ENCODE data around the gene CAPN12.
A peak's percentile ranks its signal among the peaks of the same experiment; 100 is the strongest.

Gene CAPN12

DNA sequence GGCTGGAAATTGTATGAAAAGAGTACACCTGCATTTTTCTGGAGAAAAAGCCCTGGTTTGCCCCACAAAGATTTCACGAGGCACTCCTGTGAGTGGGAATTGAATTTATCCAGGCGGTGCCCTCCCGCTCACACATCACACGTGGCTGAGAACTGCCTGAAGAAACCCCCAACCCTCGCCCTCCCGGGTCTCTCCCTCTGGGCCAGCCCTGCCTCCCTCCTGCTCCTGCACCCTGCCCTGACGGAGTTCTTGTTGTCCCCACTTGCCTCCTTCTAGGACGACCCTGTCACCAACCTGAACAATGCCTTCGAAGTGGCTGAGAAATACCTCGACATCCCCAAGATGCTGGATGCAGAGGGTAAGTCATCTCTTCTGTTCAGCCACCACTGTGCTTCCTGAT lies 35.2 kb downstream of the CAPN12 start:
- no peak overlapping the region for H3K4me3 ChIP-seq (ENCODE audit: low read depth, low read length)
- no peaks in the 10 kb centered on the region for H3K9me3 ChIP-seq (ENCODE audit: control insufficient read depth, low read length)
- no peak overlapping the region for H3K4me2 ChIP-seq (ENCODE audit: low read length)
- peak overlapping the region; percentile 42 for H3K27ac ChIP-seq
- H3K27me3 ChIP-seq (ENCODE audit: control insufficient read depth, insufficient read depth, low read length), result no peaks in the 10 kb centered on the region
- no peaks in the 10 kb centered on the region for H3K36me3 ChIP-seq (ENCODE audit: control insufficient read depth, insufficient read depth, low read length)
- peaks cover 2% of the 10 kb centered on the region for H3K79me2 ChIP-seq
- no peak overlapping the region for H3K9ac ChIP-seq
- H2AFZ ChIP-seq, result no peak overlapping the region
- TF ChIP-seq, protein P1, sequence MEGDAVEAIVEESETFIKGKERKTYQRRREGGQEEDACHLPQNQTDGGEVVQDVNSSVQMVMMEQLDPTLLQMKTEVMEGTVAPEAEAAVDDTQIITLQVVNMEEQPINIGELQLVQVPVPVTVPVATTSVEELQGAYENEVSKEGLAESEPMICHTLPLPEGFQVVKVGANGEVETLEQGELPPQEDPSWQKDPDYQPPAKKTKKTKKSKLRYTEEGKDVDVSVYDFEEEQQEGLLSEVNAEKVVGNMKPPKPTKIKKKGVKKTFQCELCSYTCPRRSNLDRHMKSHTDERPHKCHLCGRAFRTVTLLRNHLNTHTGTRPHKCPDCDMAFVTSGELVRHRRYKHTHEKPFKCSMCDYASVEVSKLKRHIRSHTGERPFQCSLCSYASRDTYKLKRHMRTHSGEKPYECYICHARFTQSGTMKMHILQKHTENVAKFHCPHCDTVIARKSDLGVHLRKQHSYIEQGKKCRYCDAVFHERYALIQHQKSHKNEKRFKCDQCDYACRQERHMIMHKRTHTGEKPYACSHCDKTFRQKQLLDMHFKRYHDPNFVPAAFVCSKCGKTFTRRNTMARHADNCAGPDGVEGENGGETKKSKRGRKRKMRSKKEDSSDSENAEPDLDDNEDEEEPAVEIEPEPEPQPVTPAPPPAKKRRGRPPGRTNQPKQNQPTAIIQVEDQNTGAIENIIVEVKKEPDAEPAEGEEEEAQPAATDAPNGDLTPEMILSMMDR (IDR thresholded peaks at IDR 0.05), result no peak
- peaks cover 38% of the 10 kb centered on the region for H3K4me1 ChIP-seq

DNA sequence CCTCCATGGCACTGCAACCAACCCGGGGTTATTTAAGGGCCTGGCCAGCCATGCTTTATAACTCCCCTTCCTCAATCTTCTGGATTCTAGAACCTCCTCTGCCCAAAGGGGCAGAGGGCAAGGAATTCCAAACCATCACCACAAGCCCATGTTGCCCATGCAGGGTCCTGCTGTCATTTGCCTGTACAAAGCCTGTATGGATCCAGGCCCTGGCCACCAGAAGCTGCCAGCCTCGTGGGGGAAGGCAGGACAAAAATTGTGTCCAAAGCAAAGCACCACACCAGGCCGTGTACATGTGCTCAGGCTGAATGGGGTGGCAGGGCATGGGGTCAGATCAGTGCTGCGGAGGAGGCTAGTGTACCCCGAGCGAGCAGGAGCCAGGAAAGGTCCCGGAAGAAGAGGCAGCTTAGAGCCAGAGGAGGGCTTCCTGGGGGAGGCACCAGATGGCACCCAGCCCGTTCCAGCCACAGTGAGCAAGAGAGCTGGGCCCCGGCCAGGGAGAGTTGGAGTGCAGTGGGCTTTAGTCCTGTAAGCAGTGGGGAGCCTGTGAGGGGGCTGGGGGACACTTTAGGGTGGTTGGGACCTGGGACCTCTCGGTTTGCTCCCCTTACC lies 35.8 kb downstream of the CAPN12 start:
- Histone ChIP-seq H3K27me3 (ENCODE audit: control insufficient read depth, insufficient read depth, low read length) (no peaks in the 10 kb centered on the region), H2AFZ (no peak overlapping the region), H3K4me2 (ENCODE audit: low read length) (no peak overlapping the region), H3K79me2 (peaks cover 2% of the 10 kb centered on the region), H3K9me3 (ENCODE audit: control insufficient read depth, low read length) (no peaks in the 10 kb centered on the region), H3K4me3 (ENCODE audit: low read depth, low read length) (no peak overlapping the region), H3K36me3 (ENCODE audit: control insufficient read depth, insufficient read depth, low read length) (no peaks in the 10 kb centered on the region), H3K27ac (peak overlapping the region; percentile 1), H3K4me1 (peaks cover 34% of the 10 kb centered on the region), H3K9ac (no peak overlapping the region)
- TF ChIP-seq, protein P1 (IDR thresholded peaks at IDR 0.05), result no peak

DNA sequence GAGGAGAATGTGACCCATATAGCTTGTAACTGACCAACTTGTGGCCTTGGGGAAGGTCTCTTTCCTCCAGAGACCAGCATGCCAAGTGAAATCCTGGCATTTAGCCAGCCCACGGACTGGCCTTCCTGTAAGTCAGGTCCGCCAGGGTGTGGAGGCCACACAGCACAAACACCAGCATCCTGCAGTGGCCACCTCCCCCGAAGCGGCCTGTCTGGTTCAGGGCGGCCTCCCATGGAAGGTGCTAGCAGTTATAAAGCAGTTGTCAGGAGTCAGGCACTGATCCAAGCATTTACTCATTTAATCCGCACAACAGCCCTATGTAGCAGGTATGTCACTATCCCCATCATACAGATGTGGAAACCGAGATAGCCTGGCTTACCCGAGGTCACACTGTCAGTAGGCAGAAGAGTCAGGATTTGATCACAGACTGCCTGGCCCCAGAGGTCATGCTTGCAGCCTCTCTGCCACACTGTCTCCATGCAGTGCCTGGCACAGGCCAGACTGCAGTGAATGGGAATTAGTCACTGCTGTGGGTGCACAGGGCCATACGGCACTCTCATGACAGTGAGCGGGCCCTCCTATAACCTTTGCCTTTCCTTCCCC lies 36.7 kb downstream of the CAPN12 start:
- Histone ChIP-seq H3K4me1 (peaks cover 24% of the 10 kb centered on the region), H3K36me3 (ENCODE audit: control insufficient read depth, insufficient read depth, low read length) (no peaks in the 10 kb centered on the region), H3K9me3 (ENCODE audit: control insufficient read depth, low read length) (no peaks in the 10 kb centered on the region), H3K4me2 (ENCODE audit: low read length) (no peak overlapping the region), H3K27ac (no peak overlapping the region), H2AFZ (no peak overlapping the region), H3K9ac (no peak overlapping the region), H3K4me3 (ENCODE audit: low read depth, low read length) (no peak overlapping the region), H3K79me2 (peaks cover 2% of the 10 kb centered on the region), H3K27me3 (ENCODE audit: control insufficient read depth, insufficient read depth, low read length) (no peaks in the 10 kb centered on the region)
- TF ChIP-seq, protein P1 (IDR thresholded peaks at IDR 0.05), result no peak

DNA sequence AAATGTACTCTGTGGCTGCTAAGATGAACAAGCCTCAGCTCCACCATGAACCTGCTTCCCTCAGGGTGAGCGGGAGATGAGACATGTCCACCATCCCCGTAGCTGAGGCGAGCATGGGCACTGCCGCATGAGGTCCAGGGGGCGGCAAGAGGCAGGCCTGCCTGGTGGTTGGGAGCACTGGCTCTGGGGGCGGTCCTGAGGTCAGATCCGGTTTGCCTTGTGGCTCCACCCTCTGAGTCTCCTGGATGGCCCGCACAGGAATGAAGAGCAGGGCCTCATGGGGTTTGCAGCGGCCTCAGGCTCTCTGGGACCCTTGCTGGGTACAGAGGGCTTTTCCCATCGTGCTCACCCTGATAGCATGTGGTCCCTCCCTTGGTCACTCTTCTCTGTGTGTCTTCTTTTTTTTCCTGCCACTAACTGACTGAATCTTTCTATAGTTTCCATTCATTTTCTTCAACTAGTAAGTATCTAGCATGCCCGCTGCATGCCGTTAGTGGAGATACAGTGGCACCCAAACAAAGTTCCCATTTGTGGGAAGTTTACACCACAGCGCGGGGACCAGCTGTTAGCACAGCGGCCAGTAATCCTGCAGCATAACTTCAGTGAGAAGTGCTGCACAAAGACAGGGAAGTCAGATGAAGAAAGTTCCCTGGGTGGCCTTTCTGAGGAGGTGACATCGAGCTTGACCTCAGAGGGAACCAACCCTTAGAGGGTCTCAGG lies 37.3 kb downstream of the CAPN12 start:
- Histone ChIP-seq H3K27ac (peak overlapping the region; percentile 2), H2AFZ (no peak overlapping the region), H3K79me2 (peaks cover 2% of the 10 kb centered on the region), H3K4me2 (ENCODE audit: low read length) (no peak overlapping the region), H3K4me1 (peaks cover 18% of the 10 kb centered on the region), H3K4me3 (ENCODE audit: low read depth, low read length) (no peak overlapping the region), H3K27me3 (ENCODE audit: control insufficient read depth, insufficient read depth, low read length) (no peaks in the 10 kb centered on the region), H3K9ac (no peak overlapping the region), H3K36me3 (ENCODE audit: control insufficient read depth, insufficient read depth, low read length) (no peaks in the 10 kb centered on the region), H3K9me3 (ENCODE audit: control insufficient read depth, low read length) (no peaks in the 10 kb centered on the region)
- TF ChIP-seq, protein P1 (IDR thresholded peaks at IDR 0.05), result no peak
